IMR-90 (cell line): Measurements from ENCODE around the gene RAPGEFL1. TPM values are rescaled to one million over a fixed set of nuclear protein-coding genes. Genes with fewer than 3 reads are reported as not detected.

Source experiments
- ATAC-seq: fragments of 200-7000 bp; cut with Tn5 transposase; 2 replicates; pipeline ENCODE4 v1.9.1; 2020; ENCODE audit warnings: low read depth, mild to moderate bottlenecking, moderate library complexity
- BruUV-seq: library from RNA; stranded (reverse); fragments of 400-500 nt; replicated peaks from 2 replicates; lab custom pipeline; 2021; lab: Mats Ljungman, UMichigan
- CTCF ChIA-PET: fragments of 300-600 bp; formaldehyde crosslinking; extraction: SDS; loops from one replicate; lab custom pipeline; 2021; ENCODE audit warnings: antibody characterized with exemption; lab: Yijun Ruan, JAX
- POLR2A ChIA-PET: fragments of 300-600 bp; sonication (Branson Sonifier 250); formaldehyde crosslinking; loops from one replicate; lab custom pipeline; 2022; ENCODE audit warnings: antibody characterized with exemption; ENCODE audit not compliant: unreplicated experiment; lab: Charles Lee
- DNase-seq: peaks from one replicate; pipeline ENCODE4 v3.0.0; 2013
- H2AFZ ChIP-seq: replicated peaks from 2 replicates; pipeline ENCODE3; 2013; ENCODE audit warnings: low read length, mild to moderate bottlenecking; ENCODE audit not compliant: poor library complexity
- H2AK5ac ChIP-seq: 2 replicates; pipeline ENCODE4 v1.6.1; 2013; ENCODE audit warnings: low read depth, low read length, inconsistent platforms
- H2AK9ac ChIP-seq: replicated peaks from 2 replicates; pipeline ENCODE3; 2013; ENCODE audit warnings: mild to moderate bottlenecking, low read depth, low read length, moderate library complexity; ENCODE audit not compliant: poor library complexity
- H2BK120ac ChIP-seq: 2 replicates; pipeline ENCODE4 v1.6.1; 2013; ENCODE audit warnings: low read depth, low read length, inconsistent platforms
- H2BK15ac ChIP-seq: 3 replicates; pipeline ENCODE4 v1.6.1; 2013; ENCODE audit warnings: low read depth, low read length, inconsistent platforms
- H2BK20ac ChIP-seq: 2 replicates; pipeline ENCODE4 v1.6.1; 2013; ENCODE audit warnings: low read depth, mild to moderate bottlenecking, inconsistent platforms, low read length, moderate library complexity
- H2BK5ac ChIP-seq: 2 replicates; pipeline ENCODE4 v1.6.1; 2013; ENCODE audit warnings: mild to moderate bottlenecking, low read depth, low read length, inconsistent platforms; ENCODE audit not compliant: poor library complexity, severe bottlenecking
- H3K14ac ChIP-seq: replicated peaks from 2 replicates; pipeline ENCODE4 v1.6.1; 2013; ENCODE audit warnings: low read depth, low read length, inconsistent platforms
- H3K18ac ChIP-seq: 2 replicates; pipeline ENCODE4 v1.6.1; 2013; ENCODE audit warnings: low read depth, low read length, control low read depth
- H3K23ac ChIP-seq: 2 replicates; pipeline ENCODE4 v1.6.1; 2013; ENCODE audit warnings: low read depth, low read length, inconsistent platforms
- H3K27ac ChIP-seq: 2 replicates; pipeline ENCODE4 v1.5.1; 2013; ENCODE audit warnings: mild to moderate bottlenecking, control low read depth, low read length; ENCODE audit not compliant: insufficient read depth
- H3K27me3 ChIP-seq: 2 replicates; pipeline ENCODE4 v1.6.1; 2013; ENCODE audit warnings: low read length; ENCODE audit not compliant: control insufficient read depth, insufficient read depth
- H3K36me3 ChIP-seq: 2 replicates; pipeline ENCODE4 v1.6.1; 2013; ENCODE audit warnings: low read length, mixed read lengths; ENCODE audit not compliant: control insufficient read depth, insufficient read depth
- H3K4ac ChIP-seq: 2 replicates; pipeline ENCODE4 v1.6.1; 2013; ENCODE audit warnings: low read depth, low read length, inconsistent platforms
- H3K4me1 ChIP-seq: 2 replicates; pipeline ENCODE4 v1.6.1; 2013; ENCODE audit warnings: low read length, mixed read lengths; ENCODE audit not compliant: control insufficient read depth, insufficient read depth
- H3K4me2 ChIP-seq: 2 replicates; pipeline ENCODE4 v1.6.1; 2013; ENCODE audit warnings: low read depth, mild to moderate bottlenecking, control low read depth, low read length, moderate library complexity
- H3K4me3 ChIP-seq: 2 replicates; pipeline ENCODE4 v1.5.1; 2013; ENCODE audit warnings: low read depth, mild to moderate bottlenecking, control low read depth, low read length, moderate library complexity; ENCODE audit not compliant: insufficient read depth
- H3K56ac ChIP-seq: 2 replicates; pipeline ENCODE4 v1.6.1; 2013; ENCODE audit warnings: low read length, inconsistent platforms; ENCODE audit not compliant: insufficient read depth; ENCODE audit errors: extremely low read depth
- H3K79me1 ChIP-seq, 2 experiments: 2 replicates each; pipeline ENCODE4 v1.6.1; 2013; ENCODE audit warnings: low read length in 2 of 2, inconsistent platforms in 1 of 2, low read depth in 1 of 2
- H3K9ac ChIP-seq: 2 replicates; pipeline ENCODE4 v1.6.1; 2013; ENCODE audit warnings: low read depth, low read length, control low read depth
- H3K9me1 ChIP-seq: 2 replicates; pipeline ENCODE4 v1.6.1; 2013; ENCODE audit warnings: low read length, inconsistent platforms; ENCODE audit not compliant: insufficient read depth
- H3K9me3 ChIP-seq: 2 replicates; pipeline ENCODE4 v1.6.1; 2013; ENCODE audit warnings: low read length; ENCODE audit not compliant: control insufficient read depth, insufficient read depth
- H4K20me1 ChIP-seq: 2 replicates; pipeline ENCODE4 v1.6.1; 2013; ENCODE audit warnings: low read length, inconsistent platforms; ENCODE audit not compliant: insufficient read depth
- H4K5ac ChIP-seq: 2 replicates; pipeline ENCODE4 v1.6.1; 2013; ENCODE audit warnings: mild to moderate bottlenecking, low read depth, low read length, control low read depth
- H4K8ac ChIP-seq, 2 experiments: 2 replicates each; pipeline ENCODE4 v1.6.1; 2013; ENCODE audit warnings: low read depth in 2 of 2, low read length in 2 of 2, control low read depth in 1 of 2, inconsistent platforms in 1 of 2
- H4K91ac ChIP-seq: 2 replicates; pipeline ENCODE4 v1.6.1; 2013; ENCODE audit warnings: low read depth, low read length, inconsistent platforms; ENCODE audit not compliant: insufficient read depth
- BHLHE40 ChIP-seq: fragments of 150-350 bp; IDR thresholded peaks from 2 replicates; pipeline ENCODE4 v1.6.1; 2016; ENCODE audit warnings: mild to moderate bottlenecking, low read depth, low read length
- CHD1 ChIP-seq: IDR thresholded peaks from 2 replicates; pipeline ENCODE4 v1.6.1; 2012; ENCODE audit warnings: low read depth, low read length, improper control_type of control experiment
- CTCF ChIP-seq: conservative IDR thresholded peaks from 2 replicates; pipeline ENCODE4 v1.5.1; 2012; ENCODE audit warnings: mild to moderate bottlenecking, low read depth, low read length, improper control_type of control experiment
- FOS ChIP-seq: fragments of 150-350 bp; IDR thresholded peaks from 2 replicates; pipeline ENCODE4 v1.6.1; 2016; ENCODE audit warnings: low read depth, low read length
- MAZ ChIP-seq: IDR thresholded peaks from 2 replicates; pipeline ENCODE4 v1.6.1; 2012; ENCODE audit warnings: low read depth, mild to moderate bottlenecking, low read length, improper control_type of control experiment, moderate library complexity, borderline replicate concordance
- RAD21 ChIP-seq: IDR thresholded peaks from 2 replicates; pipeline ENCODE4 v1.6.1; 2012; ENCODE audit warnings: low read length, improper control_type of control experiment
- RFX5 ChIP-seq: IDR thresholded peaks from 2 replicates; pipeline ENCODE4 v1.8.0; 2012; ENCODE audit warnings: low read depth, mild to moderate bottlenecking, low read length, moderate library complexity
- WGBS, 2 experiments: methylation state at CpG; one replicate each; pipeline versions ENCODE4 v1.1.5 to v1.1.7; 2013; ENCODE audit warnings: missing lambda C conversion rate in 2 of 2; ENCODE audit not compliant: insufficient read length in 1 of 2; ENCODE audit errors: extremely low coverage in 2 of 2; 5-methylcytosine and 5-hydroxymethylcytosine counted together
- dilution Hi-C: fragments of 300-500 bp; cut with HindIII; formaldehyde crosslinking; loops from one replicate; pipeline ENCODE4 v1.14.3; 2018; ENCODE audit warnings: low sequenced_read_pairs; ENCODE audit not compliant: unreplicated experiment
- in situ Hi-C: fragments of 300-500 bp; cut with MboI; formaldehyde crosslinking; loops from 3 replicates; pipeline ENCODE4 v1.14.3; 2019; ENCODE audit warnings: low sequenced_read_pairs, inconsistent platforms, mixed read lengths
- intact Hi-C: fragments of 100-400 bp; cut with micrococcal nuclease; formaldehyde crosslinking; loops from 2 replicates; pipeline ENCODE4 v1.10.0; 2022
- polyA plus RNA-seq, 3 experiments: library from polyadenylated mRNA; depleted of rRNA; stranded (reverse); fragments of >200 nt; gene quantifications; 2 replicates each; pipeline ENCODE4 v1.2.3, GENCODE V29; 2012; ENCODE audit warnings: low replicate concordance in 1 of 3
- total RNA-seq: library from RNA; depleted of rRNA; stranded (reverse); fragments of >200 nt; gene quantifications from 2 replicates; pipeline ENCODE4 v1.2.3, GENCODE V29; 2012

RAPGEFL1 gene
- total and polyA plus RNA-seq, 2 of the 4 experiments (the other 2 are of a cell fraction): 0.54 to 5.6 TPM

GRCh38 chr17:40188694-40189093, 11.4 kb downstream of the RAPGEFL1 start:
- ATAC-seq: no peak
- CTCF ChIA-PET: interaction anchor here (1.0 kb wide), 1 partner anchor 76 kb away, joined by 3 read pairs; no protein-coding TSS in a partner anchor

More at GRCh38 chr17:40188694-40189093, 11.4 kb downstream of the RAPGEFL1 start:
- no CpG with 5 or more reads among the region's 6 CpGs for WGBS, 2 experiments
- no peak overlapping the region for H3K56ac ChIP-seq
- no peak overlapping the region for H3K9ac ChIP-seq
- no peaks in the 10 kb centered on the region for H3K79me1 ChIP-seq
- H3K4me3 ChIP-seq: no peak overlapping the region
- H3K4ac ChIP-seq: no peak overlapping the region
- TF ChIP-seq MAZ: no peak
- no peak for TF ChIP-seq CHD1
- TF ChIP-seq CTCF: no peak
- no peak for TF ChIP-seq RAD21
- TF ChIP-seq BHLHE40: no peak
- no peak for TF ChIP-seq FOS
- no peak for TF ChIP-seq RFX5
- in situ Hi-C loops (no loop called here), intact Hi-C loops (no loop called here), dilution Hi-C loops (no loop called here)
- POLR2A ChIA-PET: no interaction called here
- H3K14ac ChIP-seq: no peak overlapping the region
- no peak overlapping the region for H2BK120ac ChIP-seq
- BruUV-seq: no TSS peak
- H2AK5ac ChIP-seq: no peak overlapping the region
- no peak overlapping the region for H3K27ac ChIP-seq
- H4K91ac ChIP-seq: no peak overlapping the region
- H2AK9ac ChIP-seq: no peak overlapping the region
- no peak overlapping the region for H2AFZ ChIP-seq
- H3K9me1 ChIP-seq: no peaks in the 10 kb centered on the region
- H3K23ac ChIP-seq: no peak overlapping the region
- no peak for DNase-seq
- no peak overlapping the region for H4K8ac ChIP-seq
- peaks cover 5% of the 10 kb centered on the region; the same call in 1 of the 2 replicates for H3K36me3 ChIP-seq
- H2BK20ac ChIP-seq: no peak overlapping the region
- H3K27me3 ChIP-seq: no peaks in the 10 kb centered on the region
- no peak overlapping the region for H3K18ac ChIP-seq
- no peak overlapping the region for H2BK5ac ChIP-seq
- no peaks in the 10 kb centered on the region for H3K9me3 ChIP-seq
- H3K4me2 ChIP-seq: no peak overlapping the region
- no peak overlapping the region for H2BK15ac ChIP-seq
- H4K5ac ChIP-seq: no peak overlapping the region
- peaks cover 7% of the 10 kb centered on the region; the same call in 1 of the 2 replicates for H3K4me1 ChIP-seq
- no peaks in the 10 kb centered on the region for H4K20me1 ChIP-seq
